GM23248 (cell line): ENCODE measurements around the gene ZHX3.

Source experiments
- EZH2 ChIP-seq: fragments of 200-600 bp; sonication (generic); IDR thresholded peaks from 2 replicates; pipeline ENCODE4 v1.6.1; 2018; ENCODE audit warnings: antibody characterized with exemption, mild to moderate bottlenecking; ENCODE audit not compliant: insufficient read depth, poor library complexity, severe bottlenecking
- EZH2phosphoT487 ChIP-seq: fragments of 200-600 bp; sonication (generic); IDR thresholded peaks from 2 replicates; pipeline ENCODE4 v1.6.1; 2018; ENCODE audit warnings: antibody characterized with exemption, moderate library complexity, mild to moderate bottlenecking, low read depth; ENCODE audit not compliant: insufficient read depth

- TF ChIP-seq EZH2phosphoT487 (no peak), EZH2 (no peak)
Observed at GRCh38 chr20:41299899-41300298, 17.6 kb downstream of the ZHX3 start.
